ENCODE measurements around the gene TOP3B.
"Not testable (repeated sequence)": the region's sequence is repeated elsewhere in the genome, so short reads cannot be mapped to it uniquely, and the experiment has no call there.

The TOP3B gene

DNA sequence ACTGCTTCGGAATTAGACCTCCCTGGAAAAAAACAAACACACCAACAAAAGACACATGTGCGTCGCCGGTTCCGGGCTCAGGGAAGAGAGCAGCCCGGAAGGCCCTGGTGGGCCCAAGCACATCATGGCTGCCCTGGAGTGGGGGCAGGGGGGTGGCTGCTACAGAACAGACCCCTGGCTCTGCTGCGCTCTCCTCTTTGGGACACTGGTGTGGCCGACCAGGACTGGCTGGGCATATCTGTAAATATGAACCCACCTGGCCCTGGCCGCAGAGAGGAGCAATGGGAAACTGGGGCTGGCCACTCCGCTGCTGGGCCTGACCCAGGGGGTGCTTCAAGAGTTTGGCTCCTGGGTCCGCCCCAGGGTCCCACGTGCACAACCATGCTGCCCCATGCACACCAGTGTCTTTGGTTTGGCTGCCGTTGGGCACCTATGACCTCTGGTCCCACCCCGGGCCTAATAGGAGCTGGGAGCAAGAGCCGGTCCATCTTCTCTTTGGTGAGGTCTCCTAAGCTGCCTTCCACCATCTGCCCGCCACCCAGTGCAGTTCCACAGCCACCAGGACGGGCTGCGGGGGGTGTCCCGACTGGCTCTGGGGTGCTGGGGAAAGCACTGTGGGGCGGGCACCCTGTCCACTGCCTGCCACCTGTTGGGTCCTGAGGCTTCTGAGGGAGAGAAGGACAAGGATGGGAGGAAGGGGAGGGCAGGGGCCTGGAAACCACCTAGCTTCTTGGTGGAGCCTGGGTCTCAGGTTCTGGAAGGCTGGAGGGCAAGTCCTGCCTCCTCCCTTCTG, 60.0 kb downstream of the TOP3B start:
- DNase-seq (ENCODE audit: low read depth) = no peak

- no peak for DNase-seq (ENCODE audit: low read depth)
Observed at GRCh38 chr22:21921729-21922128, 60.9 kb downstream of the TOP3B start.

DNA sequence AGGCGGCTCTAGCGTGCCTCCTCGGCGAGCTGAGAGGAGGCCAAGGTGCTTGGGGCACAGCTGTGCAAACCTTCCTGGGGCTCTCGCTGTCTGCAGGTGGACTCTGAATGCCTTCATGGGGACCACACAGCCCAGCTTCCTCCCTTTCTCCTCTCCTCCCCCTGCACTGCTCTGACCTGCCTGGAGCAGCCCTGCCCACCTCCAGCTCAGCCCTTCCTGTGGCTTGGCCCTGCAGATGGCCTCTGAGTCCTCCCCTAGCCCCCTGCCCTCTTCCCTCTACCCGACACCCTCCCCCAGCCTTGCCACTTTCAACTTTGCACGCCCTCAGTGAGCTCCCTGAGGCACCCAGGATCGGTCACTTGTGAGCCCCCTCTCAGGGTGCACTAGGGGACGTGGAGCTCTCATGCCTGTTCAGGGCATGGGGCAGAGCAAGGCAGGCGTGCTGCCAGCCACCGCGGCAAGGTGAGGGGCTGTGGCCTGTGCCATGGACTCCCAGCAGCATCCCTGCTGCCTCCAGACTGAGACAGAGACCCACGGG, 61.3 kb downstream of the TOP3B start:
- DNase-seq (ENCODE audit: low read depth) = no peak

DNA sequence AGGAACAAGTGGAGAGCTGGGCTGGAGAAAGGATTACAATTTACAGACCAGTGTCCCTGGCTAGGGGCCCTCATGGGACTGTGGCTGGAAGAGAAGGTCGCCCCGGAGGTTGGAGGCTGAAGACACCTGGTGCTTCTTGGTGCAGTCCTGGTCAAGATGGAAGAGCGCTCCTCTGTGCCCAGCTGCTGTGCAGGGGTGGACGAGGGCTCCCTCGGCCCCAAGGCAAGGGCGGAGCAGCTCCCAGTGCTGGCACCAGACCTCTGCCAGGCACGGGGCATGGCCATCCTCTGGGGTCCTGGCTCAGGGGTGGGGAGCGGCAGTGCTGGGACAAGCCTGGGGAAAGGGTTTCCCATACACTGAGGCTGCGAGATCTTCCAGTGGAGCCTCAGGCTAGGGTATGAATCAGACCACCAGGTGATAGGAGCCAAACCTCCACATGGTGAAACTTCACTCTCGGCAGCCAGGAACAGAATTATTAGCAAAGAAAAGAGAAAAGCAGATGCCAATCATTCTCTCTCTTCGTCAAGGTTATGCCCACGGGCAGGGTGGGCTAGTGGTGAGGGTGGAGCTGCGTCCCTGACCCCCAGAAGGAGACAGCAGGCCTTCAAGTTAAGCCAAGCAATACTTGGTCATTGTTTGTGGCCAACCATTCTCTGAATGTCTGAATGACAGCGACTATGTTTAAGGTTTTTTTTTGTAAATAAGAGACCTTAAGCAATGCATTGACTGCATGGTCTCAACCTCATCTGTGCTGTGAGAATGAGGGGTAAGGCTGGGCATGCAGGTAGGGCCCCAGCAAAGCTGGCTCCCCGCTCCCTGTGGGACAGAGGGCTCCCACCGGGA, 62.0 kb downstream of the TOP3B start:
- no peak for DNase-seq (ENCODE audit: low read depth)

DNA sequence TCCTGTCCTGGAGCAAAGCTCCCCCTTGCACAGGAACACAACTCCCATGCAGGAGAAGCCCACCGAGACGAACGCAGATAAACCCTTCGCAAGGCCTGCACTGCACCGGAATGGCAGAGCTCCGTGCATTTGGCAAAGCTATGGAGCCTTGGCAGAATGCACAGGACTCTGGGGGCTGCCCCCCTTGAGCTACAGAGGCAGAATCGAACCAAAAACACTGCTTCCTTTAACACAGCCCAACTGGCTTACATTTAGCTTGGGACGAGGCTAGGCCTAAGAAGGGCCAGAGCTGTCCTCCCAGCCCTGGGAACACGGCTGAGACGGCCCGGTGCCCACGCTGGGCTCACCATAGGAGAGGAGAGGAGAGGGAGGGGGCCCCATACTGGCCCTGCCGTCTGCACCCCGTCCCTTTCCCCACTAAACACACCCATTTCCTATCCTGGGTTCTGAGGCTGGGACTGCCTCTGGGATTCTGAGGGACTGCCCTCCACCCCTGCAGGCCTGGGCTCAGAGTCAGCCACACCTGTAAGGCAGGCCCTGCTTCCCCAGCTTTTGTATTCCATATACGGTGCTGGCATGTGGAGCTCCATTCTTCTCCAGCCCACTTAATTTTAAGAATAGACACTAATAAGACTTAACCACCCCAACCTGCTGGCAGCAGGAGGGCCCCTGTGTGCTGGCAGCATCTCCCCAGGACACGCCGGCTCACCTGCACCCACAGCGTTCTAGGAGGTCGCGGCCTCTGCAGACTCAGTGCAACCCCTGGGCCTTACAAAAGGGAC, 62.9 kb downstream of the TOP3B start:
- no peak for DNase-seq (ENCODE audit: low read depth)

GRCh38 chr22:21918466-21919185, 64.0 kb downstream of the TOP3B start:
- no peak for DNase-seq (ENCODE audit: low read depth)

- no peak for DNase-seq (ENCODE audit: low read depth)
Observed at GRCh38 chr22:21917959-21918261, 64.7 kb downstream of the TOP3B start.

DNA sequence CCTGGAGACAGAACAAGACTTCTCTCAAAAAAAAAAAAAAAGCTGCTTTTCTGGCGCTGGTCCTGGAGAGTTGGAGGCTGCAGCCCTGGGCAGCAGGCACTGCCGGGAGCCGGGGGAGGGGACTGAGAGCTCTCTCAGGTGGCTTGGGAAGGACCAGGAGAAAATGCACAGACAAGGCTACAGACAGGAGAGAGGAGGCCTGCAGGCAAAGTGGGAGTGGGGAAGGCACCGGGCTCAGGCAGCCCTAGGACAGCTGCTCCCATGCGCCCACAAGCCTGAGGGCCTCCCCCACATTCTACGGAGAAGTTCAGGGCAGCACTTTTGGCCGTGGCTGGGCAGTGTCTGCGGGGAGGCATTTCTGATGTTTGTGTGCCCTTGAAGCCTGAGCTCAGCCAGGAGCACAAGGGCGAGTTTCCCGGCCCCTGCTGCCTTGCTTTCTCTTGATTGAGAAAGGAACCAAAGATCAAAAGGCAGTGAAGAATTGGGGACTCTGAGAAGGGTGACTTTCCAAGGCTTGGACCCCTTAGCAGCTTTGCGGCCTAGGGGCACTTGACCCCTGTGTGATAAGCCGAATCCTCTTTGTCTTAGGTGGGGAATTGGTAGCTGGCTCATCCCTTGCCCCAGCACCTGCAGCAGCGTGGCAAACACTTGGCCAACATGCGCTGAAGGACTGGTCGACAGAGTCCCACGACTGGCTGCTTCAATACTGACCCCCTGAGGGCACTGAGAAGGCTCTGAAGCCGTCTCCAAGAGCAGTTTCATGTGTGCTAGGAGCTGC, 65.2 kb downstream of the TOP3B start:
- DNase-seq (ENCODE audit: low read depth) = no peak

- no peak for DNase-seq (ENCODE audit: low read depth)
Observed at GRCh38 chr22:21916309-21916918, 66.2 kb downstream of the TOP3B start.

DNA sequence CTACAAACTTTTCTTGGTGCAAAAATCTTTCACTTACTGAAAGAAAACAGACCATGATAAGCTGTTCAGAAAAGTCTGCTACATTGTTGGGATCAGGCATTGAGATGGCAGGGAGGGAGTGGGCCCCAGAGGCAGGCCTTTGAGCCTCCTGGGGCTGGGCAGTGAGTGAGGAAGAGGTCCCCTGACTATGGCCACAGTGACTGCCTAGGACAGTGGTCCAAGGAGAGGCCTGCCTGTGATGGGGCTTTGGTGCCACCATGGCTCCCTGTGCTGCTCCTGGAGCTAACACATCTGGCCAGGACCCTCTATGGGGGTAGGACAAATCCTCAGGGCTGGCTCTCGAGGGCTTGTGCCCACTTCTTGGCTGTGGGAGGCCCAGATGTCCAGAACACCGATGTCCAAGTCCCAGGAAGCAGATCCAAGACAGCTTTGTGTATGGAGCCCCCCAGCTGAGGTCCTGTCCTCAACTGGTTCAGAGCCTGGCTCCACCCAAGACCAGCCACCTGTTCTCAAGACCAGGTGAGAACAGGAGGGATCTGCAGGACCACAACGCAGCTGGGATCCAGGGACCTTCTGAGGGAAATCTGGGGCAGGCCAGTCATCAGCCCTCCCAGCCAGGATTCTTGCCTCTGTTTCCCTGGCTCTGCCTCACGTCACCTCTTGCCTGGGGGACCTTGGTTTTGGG, 66.8 kb downstream of the TOP3B start:
- DNase-seq (ENCODE audit: low read depth) = no peak

DNA sequence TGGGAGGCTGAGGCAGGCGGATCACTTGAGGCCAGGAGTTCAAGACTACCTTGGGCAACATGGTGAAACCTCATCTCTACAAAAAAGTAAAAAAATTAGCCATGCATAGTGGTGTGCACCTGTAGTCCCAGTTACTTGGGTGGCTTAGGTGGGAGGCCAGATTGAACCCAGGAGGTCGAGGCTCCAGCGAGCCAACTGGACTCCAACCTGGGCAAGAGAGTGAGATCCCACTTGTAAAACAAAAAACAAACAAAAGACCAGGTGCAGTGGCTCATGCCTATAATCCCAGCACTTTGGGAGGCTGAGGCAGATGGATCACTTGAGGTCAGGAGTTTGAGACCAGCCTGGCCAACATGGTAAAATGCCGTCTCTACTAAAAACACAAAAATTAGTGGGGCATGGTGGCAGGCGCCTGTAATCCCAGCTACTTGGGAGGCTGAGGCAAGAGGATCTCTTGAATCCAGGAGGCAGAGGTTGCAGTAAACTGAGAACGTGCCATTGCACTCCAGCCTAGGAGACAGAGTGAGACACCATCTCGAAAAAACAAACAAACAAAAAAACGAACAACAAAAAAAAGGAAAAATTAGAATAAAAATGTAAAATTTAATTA, 68.4 kb downstream of the TOP3B start:
- not testable (repeated sequence) for DNase-seq (ENCODE audit: low read depth)

DNA sequence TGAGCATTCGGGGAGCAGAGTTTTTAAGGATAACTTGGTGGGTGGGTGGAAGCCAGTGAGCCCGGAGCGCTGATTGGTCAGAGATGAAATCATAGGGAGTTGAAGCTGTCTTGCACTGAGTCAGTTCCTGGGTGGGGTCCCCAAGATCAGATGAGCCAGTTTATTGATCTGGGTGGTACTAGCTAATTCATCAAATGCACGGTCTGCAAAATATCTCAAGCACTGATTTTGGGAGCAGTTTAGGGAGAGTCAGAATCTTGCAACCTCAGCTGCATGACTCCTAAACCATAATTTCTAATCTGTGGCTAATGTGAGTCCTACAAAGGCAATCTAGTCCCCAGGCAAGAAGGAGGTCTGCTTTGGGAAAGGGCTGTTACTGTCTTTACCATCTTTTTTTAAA, 72.2 kb downstream of the TOP3B start:
- DNase-seq (ENCODE audit: low read depth) = not testable (repeated sequence)

DNA sequence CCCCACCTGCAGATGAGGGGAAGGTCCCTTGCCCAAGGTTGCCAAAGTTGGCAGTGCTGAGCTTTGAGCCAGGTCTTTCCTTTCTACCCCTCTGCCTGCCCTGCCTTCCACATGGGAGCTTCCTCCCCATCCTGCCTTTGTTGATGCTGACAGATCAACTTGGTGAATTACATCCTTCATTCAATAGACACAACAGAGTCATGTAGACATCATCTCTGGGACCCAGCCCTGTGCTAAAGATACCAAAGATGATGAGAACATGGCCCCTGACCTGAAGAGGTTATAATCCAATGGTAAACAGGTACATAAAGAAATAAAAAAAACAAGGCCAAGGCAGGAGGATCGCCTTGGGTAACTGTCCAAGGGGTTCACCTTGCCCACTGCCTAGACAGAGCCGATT, 72.7 kb downstream of the TOP3B start:
- DNase-seq (ENCODE audit: low read depth) = no peak

- no peak for DNase-seq (ENCODE audit: low read depth)
Observed at GRCh38 chr22:21907638-21908522, 74.7 kb downstream of the TOP3B start.
